ENCODE results near the gene PKP4. TPM values are rescaled to one million over a fixed set of nuclear protein-coding genes. Genes with fewer than 3 reads are reported as not detected.

PKP4 gene
- total RNA-seq, 1 donor = 47.4 TPM

GRCh38 chr2:158533009-158533408 is 76.3 kb downstream of the PKP4 start:
- no peak for DNase-seq (ENCODE audit: insufficient read length, low spot score, missing footprints)
- H3K4me3 ChIP-seq (ENCODE audit: insufficient read depth, low read length) = no peak overlapping the region
- H3K4me2 ChIP-seq (ENCODE audit: insufficient read depth, low read length) = no peak overlapping the region
- no peaks in the 10 kb centered on the region for H3K9me3 ChIP-seq (ENCODE audit: low read depth, low read length)
- peaks cover 11% of the 10 kb centered on the region for H3K36me3 ChIP-seq (ENCODE audit: insufficient read depth, low read length)
- H2AFZ ChIP-seq (ENCODE audit: low read length) = no peak overlapping the region
- peaks cover 15% of the 10 kb centered on the region for H3K4me1 ChIP-seq (ENCODE audit: insufficient read depth, low read length)
- no peak overlapping the region for H3K27ac ChIP-seq (ENCODE audit: low read depth, low read length)
- H3K27me3 ChIP-seq (ENCODE audit: insufficient read depth, low read length) = no peaks in the 10 kb centered on the region
- H4K20me1 ChIP-seq (ENCODE audit: insufficient read depth, low read length) = no peaks in the 10 kb centered on the region
- TF ChIP-seq, protein P1, sequence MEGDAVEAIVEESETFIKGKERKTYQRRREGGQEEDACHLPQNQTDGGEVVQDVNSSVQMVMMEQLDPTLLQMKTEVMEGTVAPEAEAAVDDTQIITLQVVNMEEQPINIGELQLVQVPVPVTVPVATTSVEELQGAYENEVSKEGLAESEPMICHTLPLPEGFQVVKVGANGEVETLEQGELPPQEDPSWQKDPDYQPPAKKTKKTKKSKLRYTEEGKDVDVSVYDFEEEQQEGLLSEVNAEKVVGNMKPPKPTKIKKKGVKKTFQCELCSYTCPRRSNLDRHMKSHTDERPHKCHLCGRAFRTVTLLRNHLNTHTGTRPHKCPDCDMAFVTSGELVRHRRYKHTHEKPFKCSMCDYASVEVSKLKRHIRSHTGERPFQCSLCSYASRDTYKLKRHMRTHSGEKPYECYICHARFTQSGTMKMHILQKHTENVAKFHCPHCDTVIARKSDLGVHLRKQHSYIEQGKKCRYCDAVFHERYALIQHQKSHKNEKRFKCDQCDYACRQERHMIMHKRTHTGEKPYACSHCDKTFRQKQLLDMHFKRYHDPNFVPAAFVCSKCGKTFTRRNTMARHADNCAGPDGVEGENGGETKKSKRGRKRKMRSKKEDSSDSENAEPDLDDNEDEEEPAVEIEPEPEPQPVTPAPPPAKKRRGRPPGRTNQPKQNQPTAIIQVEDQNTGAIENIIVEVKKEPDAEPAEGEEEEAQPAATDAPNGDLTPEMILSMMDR (IDR thresholded peaks at IDR 0.05; ENCODE audit: extremely low read depth, low read depth, low read length) = no peak
- peaks cover 21% of the 10 kb centered on the region for H3K79me2 ChIP-seq (ENCODE audit: insufficient read depth, low read length)

DNA sequence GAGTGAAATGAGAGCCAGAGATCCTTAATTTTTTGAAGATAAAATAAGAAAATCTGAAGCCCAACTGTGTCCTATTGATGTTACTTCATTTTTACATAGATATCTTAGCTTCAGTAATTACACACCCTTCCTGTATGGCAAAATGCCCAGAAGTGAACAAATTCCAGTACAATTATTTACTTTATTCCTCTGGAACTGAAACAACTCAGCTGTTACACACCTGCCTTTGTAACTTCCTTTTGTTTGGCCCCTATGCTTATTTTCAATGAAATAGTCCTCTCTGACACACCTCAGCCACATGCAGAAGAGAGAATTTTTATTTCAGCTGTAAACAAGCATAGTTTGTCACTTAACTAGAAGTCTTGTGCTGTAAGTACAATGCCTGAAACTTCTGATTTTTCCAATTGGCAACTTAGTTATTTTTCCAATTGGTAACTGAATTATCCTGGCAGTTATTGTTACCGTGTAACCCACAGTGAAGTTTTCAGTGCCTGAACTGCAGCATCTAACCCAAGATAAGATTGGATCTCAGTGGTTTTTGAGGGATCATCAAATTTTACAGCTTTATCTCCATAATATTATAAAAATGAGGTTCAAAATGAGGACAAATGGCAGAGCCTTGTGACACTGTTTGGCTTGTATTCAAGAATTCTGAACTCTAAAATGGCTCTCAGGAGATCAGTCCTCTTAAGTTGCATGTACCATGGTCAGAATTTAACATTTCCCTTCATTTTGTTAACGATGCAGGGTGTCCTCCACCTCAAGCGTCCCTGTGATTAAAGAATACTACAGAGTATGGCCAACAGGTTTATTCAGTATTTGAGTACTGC is 82.6 kb downstream of the PKP4 start:
- peaks cover 7% of the 10 kb centered on the region for H3K36me3 ChIP-seq (ENCODE audit: insufficient read depth, low read length)
- DNase-seq (ENCODE audit: insufficient read length, low spot score, missing footprints) = no peak
- H3K4me2 ChIP-seq (ENCODE audit: insufficient read depth, low read length) = no peak overlapping the region
- peaks cover 4% of the 10 kb centered on the region for H3K79me2 ChIP-seq (ENCODE audit: insufficient read depth, low read length)
- H3K9me3 ChIP-seq (ENCODE audit: low read depth, low read length) = no peaks in the 10 kb centered on the region
- TF ChIP-seq, protein P1 (IDR thresholded peaks at IDR 0.05; ENCODE audit: extremely low read depth, low read depth, low read length) = no peak
- H3K4me1 ChIP-seq (ENCODE audit: insufficient read depth, low read length) = peaks cover 9% of the 10 kb centered on the region
- no peak overlapping the region for H3K27ac ChIP-seq (ENCODE audit: low read depth, low read length)
- no peaks in the 10 kb centered on the region for H3K27me3 ChIP-seq (ENCODE audit: insufficient read depth, low read length)
- H3K4me3 ChIP-seq (ENCODE audit: insufficient read depth, low read length) = no peak overlapping the region
- no peaks in the 10 kb centered on the region for H4K20me1 ChIP-seq (ENCODE audit: insufficient read depth, low read length)
- no peak overlapping the region for H2AFZ ChIP-seq (ENCODE audit: low read length)

- peaks cover 4% of the 10 kb centered on the region for H3K79me2 ChIP-seq (ENCODE audit: insufficient read depth, low read length)
- no peak overlapping the region for H3K27ac ChIP-seq (ENCODE audit: low read depth, low read length)
- TF ChIP-seq, protein P1 (IDR thresholded peaks at IDR 0.05; ENCODE audit: extremely low read depth, low read depth, low read length) = no peak
- no peak for DNase-seq (ENCODE audit: insufficient read length, low spot score, missing footprints)
- H3K27me3 ChIP-seq (ENCODE audit: insufficient read depth, low read length) = no peaks in the 10 kb centered on the region
- peaks cover 9% of the 10 kb centered on the region for H3K4me1 ChIP-seq (ENCODE audit: insufficient read depth, low read length)
- no peak overlapping the region for H3K4me3 ChIP-seq (ENCODE audit: insufficient read depth, low read length)
- no peaks in the 10 kb centered on the region for H3K9me3 ChIP-seq (ENCODE audit: low read depth, low read length)
- H3K4me2 ChIP-seq (ENCODE audit: insufficient read depth, low read length) = no peak overlapping the region
- H4K20me1 ChIP-seq (ENCODE audit: insufficient read depth, low read length) = no peaks in the 10 kb centered on the region
- no peak overlapping the region for H2AFZ ChIP-seq (ENCODE audit: low read length)
- peaks cover 9% of the 10 kb centered on the region for H3K36me3 ChIP-seq (ENCODE audit: insufficient read depth, low read length)
Observed at GRCh38 chr2:158542577-158542976, 85.8 kb downstream of the PKP4 start.

DNA sequence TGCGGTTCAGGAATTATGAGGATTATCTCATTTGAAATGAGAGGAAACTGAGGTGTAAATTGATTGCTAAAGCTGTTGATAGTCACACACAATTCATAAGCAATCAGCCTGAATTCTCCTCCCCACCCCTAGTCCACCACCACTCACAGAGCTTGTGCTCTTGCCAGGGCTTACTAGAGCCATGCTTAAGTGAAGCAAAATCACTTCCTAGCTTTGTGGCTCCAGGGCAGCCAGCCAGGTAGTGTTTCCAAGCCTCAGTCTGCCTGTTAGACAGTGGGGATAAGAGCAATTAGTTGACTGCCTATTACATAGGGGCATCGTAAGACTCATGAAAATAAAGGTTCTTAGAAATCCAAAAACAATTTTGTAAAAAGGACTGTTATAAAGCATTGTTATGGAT is 87.2 kb downstream of the PKP4 start:
- peaks cover 14% of the 10 kb centered on the region for H3K36me3 ChIP-seq (ENCODE audit: insufficient read depth, low read length)
- H3K27ac ChIP-seq (ENCODE audit: low read depth, low read length) = no peak overlapping the region
- no peaks in the 10 kb centered on the region for H3K9me3 ChIP-seq (ENCODE audit: low read depth, low read length)
- H3K4me3 ChIP-seq (ENCODE audit: insufficient read depth, low read length) = no peak overlapping the region
- no peaks in the 10 kb centered on the region for H4K20me1 ChIP-seq (ENCODE audit: insufficient read depth, low read length)
- peaks cover 4% of the 10 kb centered on the region for H3K4me1 ChIP-seq (ENCODE audit: insufficient read depth, low read length)
- DNase-seq (ENCODE audit: insufficient read length, low spot score, missing footprints) = no peak
- H3K4me2 ChIP-seq (ENCODE audit: insufficient read depth, low read length) = no peak overlapping the region
- H2AFZ ChIP-seq (ENCODE audit: low read length) = no peak overlapping the region
- TF ChIP-seq, protein P1 (IDR thresholded peaks at IDR 0.05; ENCODE audit: extremely low read depth, low read depth, low read length) = no peak
- peaks cover 4% of the 10 kb centered on the region for H3K79me2 ChIP-seq (ENCODE audit: insufficient read depth, low read length)
- H3K27me3 ChIP-seq (ENCODE audit: insufficient read depth, low read length) = no peaks in the 10 kb centered on the region

Measured in osteoblast (primary cell).